ENCODE data around the gene METRNL. TPM values are rescaled to one million over a fixed set of nuclear protein-coding genes. Genes with fewer than 3 reads are reported as not detected.

Gene METRNL
- total RNA-seq, 2 experiments from 2014 or later: 23.3 to 24.1 TPM

- intact Hi-C loops (cut with micrococcal nuclease): no loop called here
- Mint-ChIP-seq H3K36me3 (ENCODE audit: low read depth) (no peaks in the 10 kb centered on the region), H3K4me1 (ENCODE audit: low read depth) (peaks cover 21% of the 10 kb centered on the region), H3K27me3 (no peaks in the 10 kb centered on the region), H3K4me3 (no peak overlapping the region), H3K27ac (no peak overlapping the region), H3K9me3 (no peaks in the 10 kb centered on the region)
- TF ChIP-seq CTCF (IDR thresholded peaks at IDR 0.05): no peak
- CTCF ChIA-PET: no interaction called here
- no peak for DNase-seq
- ATAC-seq: no peak
- POLR2A ChIA-PET: no interaction called here
These were observed 22.6 kb upstream of the METRNL start for GRCh38 chr17:83056583-83057396.

- intact Hi-C loops (cut with micrococcal nuclease): no loop called here
- Mint-ChIP-seq H3K27me3 (no peaks in the 10 kb centered on the region), H3K4me3 (no peak overlapping the region), H3K27ac (no peak overlapping the region), H3K9me3 (no peaks in the 10 kb centered on the region), H3K36me3 (ENCODE audit: low read depth) (no peaks in the 10 kb centered on the region), H3K4me1 (ENCODE audit: low read depth) (peaks cover 18% of the 10 kb centered on the region)
- POLR2A ChIA-PET: no interaction called here
- no peak for TF ChIP-seq CTCF (IDR thresholded peaks at IDR 0.05)
- CTCF ChIA-PET: no interaction called here
- ATAC-seq (no peak), DNase-seq (no peak)
These were observed 22.0 kb upstream of the METRNL start for GRCh38 chr17:83057397-83057761.

- Mint-ChIP-seq H3K36me3 (ENCODE audit: low read depth) (no peaks in the 10 kb centered on the region), H3K27ac (no peak overlapping the region), H3K4me1 (ENCODE audit: low read depth) (peaks cover 18% of the 10 kb centered on the region), H3K27me3 (no peaks in the 10 kb centered on the region), H3K4me3 (no peak overlapping the region), H3K9me3 (no peaks in the 10 kb centered on the region)
- intact Hi-C loops (cut with micrococcal nuclease): no loop called here
- ChIA-PET POLR2A (no interaction called here), CTCF (no interaction called here)
- no peak for ATAC-seq
- no peak for DNase-seq
- no peak for TF ChIP-seq CTCF (IDR thresholded peaks at IDR 0.05)
These were observed 21.6 kb upstream of the METRNL start for GRCh38 chr17:83057793-83058265.

GRCh38 chr17:83058266-83058798 is 21.1 kb upstream of the METRNL start:
- ATAC-seq (no peak), DNase-seq (no peak)
- peaks cover 14% of the 10 kb centered on the region for H3K4me1 Mint-ChIP-seq (ENCODE audit: low read depth)
- H3K27me3 Mint-ChIP-seq: no peaks in the 10 kb centered on the region
- intact Hi-C loops (cut with micrococcal nuclease): no loop called here
- CTCF ChIA-PET: no interaction called here
- POLR2A ChIA-PET: no interaction called here
- no peak overlapping the region for H3K27ac Mint-ChIP-seq
- TF ChIP-seq CTCF (IDR thresholded peaks at IDR 0.05): no peak
- H3K9me3 Mint-ChIP-seq: no peaks in the 10 kb centered on the region
- no peak overlapping the region for H3K4me3 Mint-ChIP-seq
- H3K36me3 Mint-ChIP-seq (ENCODE audit: low read depth): no peaks in the 10 kb centered on the region

- no peak for DNase-seq
- H3K27me3 Mint-ChIP-seq: no peaks in the 10 kb centered on the region
- ChIA-PET POLR2A (no interaction called here), CTCF (no interaction called here)
- no peak overlapping the region for H3K4me3 Mint-ChIP-seq
- no peaks in the 10 kb centered on the region for H3K9me3 Mint-ChIP-seq
- no peak overlapping the region for H3K27ac Mint-ChIP-seq
- TF ChIP-seq CTCF (IDR thresholded peaks at IDR 0.05): no peak
- no peaks in the 10 kb centered on the region for H3K4me1 Mint-ChIP-seq (ENCODE audit: low read depth)
- H3K36me3 Mint-ChIP-seq (ENCODE audit: low read depth): no peaks in the 10 kb centered on the region
- no peak for ATAC-seq
- intact Hi-C loops (cut with micrococcal nuclease): no loop called here
These were observed 17.8 kb upstream of the METRNL start for GRCh38 chr17:83061586-83061985.

All from activated CD8-positive, alpha-beta T cell treated with anti-CD3 and anti-CD28 coated beads for 36 hours (primary cell).